PC-3 (cell line): ENCODE measurements around the gene VPS52. TPM values are rescaled to one million over a fixed set of nuclear protein-coding genes. Genes with fewer than 3 reads are reported as not detected.

ENCODE experiments used
- ATAC-seq: fragments of 200-7000 bp; cut with Tn5 transposase; 2 replicates; pipeline ENCODE4 v1.9.1; 2020; ENCODE audit warnings: mild to moderate bottlenecking, moderate library complexity
- BruUV-seq: library from RNA; stranded (reverse); fragments of 400-500 nt; replicated peaks from 2 replicates; lab custom pipeline; 2021; lab: Mats Ljungman, UMichigan
- CTCF ChIA-PET: fragments of 300-600 bp; sonication (Branson Sonifier 250); formaldehyde crosslinking; loops from one replicate; lab custom pipeline; 2022; ENCODE audit warnings: antibody characterized with exemption; lab: Charles Lee
- POLR2A ChIA-PET: fragments of 300-600 bp; sonication (Branson Sonifier 250); formaldehyde crosslinking; loops from one replicate; lab custom pipeline; 2022; ENCODE audit warnings: antibody characterized with exemption; ENCODE audit not compliant: unreplicated experiment; lab: Charles Lee
- DNase-seq: peaks from one replicate; pipeline ENCODE4 v3.0.0-alpha.2; 2015
- H2AFZ ChIP-seq: fragments of 300-600 bp; sonication (generic); 2 replicates; pipeline ENCODE4 v1.6.0; 2016; ENCODE audit warnings: antibody characterized with exemption, low read length
- H3F3A ChIP-seq: fragments of 300-600 bp; sonication (generic); one replicate; pipeline ENCODE4 v1.6.0; 2017; ENCODE audit warnings: antibody characterized with exemption, low read length, control low read depth, mild to moderate bottlenecking; ENCODE audit not compliant: unreplicated experiment
- H3K27ac ChIP-seq: fragments of 300-600 bp; sonication (generic); 2 replicates; pipeline ENCODE4 v1.5.1; 2016; ENCODE audit warnings: mild to moderate bottlenecking, low read length
- H3K27me3 ChIP-seq: fragments of 300-600 bp; sonication (generic); 2 replicates; pipeline ENCODE4 v1.6.1; 2016; ENCODE audit warnings: low read length, mixed read lengths
- H3K36me3 ChIP-seq: fragments of 300-600 bp; sonication (generic); 2 replicates; pipeline ENCODE4 v1.6.1; 2016; ENCODE audit warnings: low read depth, mixed run types, low read length, mixed read lengths
- H3K4me1 ChIP-seq: fragments of 300-600 bp; sonication (generic); 2 replicates; pipeline ENCODE4 v1.5.1; 2016; ENCODE audit warnings: low read length; ENCODE audit not compliant: insufficient read depth
- H3K4me2 ChIP-seq: fragments of 300-600 bp; sonication (generic); 2 replicates; pipeline ENCODE4 v1.6.0; 2016; ENCODE audit warnings: low read length
- H3K4me3 ChIP-seq: fragments of 300-600 bp; sonication (generic); 2 replicates; pipeline ENCODE4 v1.5.1; 2016; ENCODE audit warnings: mild to moderate bottlenecking, low read length, mixed read lengths
- H3K79me2 ChIP-seq: fragments of 300-600 bp; sonication (generic); 2 replicates; pipeline ENCODE4 v1.6.1; 2017; ENCODE audit warnings: low read length, mixed read lengths
- H3K9ac ChIP-seq: fragments of 300-600 bp; sonication (generic); 2 replicates; pipeline ENCODE4 v1.6.0; 2016; ENCODE audit warnings: mild to moderate bottlenecking, low read length
- H3K9me2 ChIP-seq: fragments of 300-600 bp; sonication (generic); replicated peaks from 2 replicates; pipeline ENCODE4 v1.6.1; 2016; ENCODE audit warnings: mixed run types, low read length, mixed read lengths
- H3K9me3 ChIP-seq: fragments of 300-600 bp; sonication (generic); 2 replicates; pipeline ENCODE4 v1.6.1; 2016; ENCODE audit warnings: low read length, mixed read lengths
- H4K20me1 ChIP-seq: fragments of 300-600 bp; sonication (generic); 2 replicates; pipeline ENCODE4 v1.6.1; 2016; ENCODE audit warnings: low read length, mixed read lengths
- EZH2 ChIP-seq: fragments of 300-600 bp; sonication (generic); IDR thresholded peaks from one replicate; pipeline ENCODE4 v1.6.1; 2017; ENCODE audit warnings: antibody characterized with exemption, mild to moderate bottlenecking, low read length; ENCODE audit not compliant: unreplicated experiment
- EZH2phosphoT487 ChIP-seq: fragments of 300-600 bp; sonication (generic); IDR thresholded peaks from 2 replicates; pipeline ENCODE4 v1.6.1; 2018; ENCODE audit warnings: mild to moderate bottlenecking, antibody characterized with exemption, low read length, borderline replicate concordance
- intact Hi-C: fragments of 100-400 bp; cut with micrococcal nuclease; formaldehyde crosslinking; loops from 2 replicates; pipeline ENCODE4 v1.9.0; 2023
- total RNA-seq: library from RNA; depleted of rRNA; stranded (reverse); fragments of >200 nt; gene quantifications from 2 replicates; pipeline ENCODE4 v1.2.3, GENCODE V29; 2014
- TF ChIP-seq, protein P1 (sequence below): fragments of 300-600 bp; sonication (generic); conservative IDR thresholded peaks from 2 replicates; pipeline ENCODE4 v1.5.1; 2017; ENCODE audit warnings: antibody characterized with exemption, low read depth, mild to moderate bottlenecking, low read length

VPS52 gene
- total RNA-seq, 1 experiment from 2014 or later, result 33.7 TPM

DNA sequence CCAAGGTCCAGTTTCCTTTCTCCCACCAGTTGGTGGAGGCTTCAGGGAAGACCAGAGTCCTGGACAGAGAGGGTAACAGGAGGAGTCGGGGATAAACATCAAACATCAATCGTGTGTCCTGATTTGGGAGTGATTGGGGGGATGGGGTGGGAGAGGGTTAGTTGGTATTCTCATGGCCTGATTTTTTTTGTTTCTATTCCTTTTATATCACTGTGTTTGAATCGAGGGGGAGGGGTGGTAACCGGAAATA lies 67.6 kb downstream of the VPS52 start:
- no peak overlapping the region for H3K9ac ChIP-seq
- peaks cover 52% of the 10 kb centered on the region for H3K4me1 ChIP-seq
- peaks cover 21% of the 10 kb centered on the region for H3K36me3 ChIP-seq
- ChIA-PET CTCF (no interaction called here), POLR2A (no interaction called here)
- no peak overlapping the region for H3K27ac ChIP-seq
- BruUV-seq, result no TSS peak
- peak overlapping the region; percentile 17; the same call in 1 of the 2 replicates for H3K4me2 ChIP-seq
- H3K9me3 ChIP-seq, result no peaks in the 10 kb centered on the region
- intact Hi-C loops, result loop anchor here (10.0 kb wide), 2 partner anchors 71 to 211 kb away; partner anchors contain the start of genes B3GALT4, CUTA, PHF1 and RPS18
- no peaks in the 10 kb centered on the region for H3K27me3 ChIP-seq
- ATAC-seq (no peak), DNase-seq (no peak)
- H3F3A ChIP-seq, result no peaks in the 10 kb centered on the region
- H3K4me3 ChIP-seq, result no peak overlapping the region
- peaks cover 53% of the 10 kb centered on the region for H3K79me2 ChIP-seq
- H3K9me2 ChIP-seq, result no peaks in the 10 kb centered on the region
- no peaks in the 10 kb centered on the region for H4K20me1 ChIP-seq
- no peak overlapping the region for H2AFZ ChIP-seq
- TF ChIP-seq EZH2phosphoT487 (no peak), EZH2 (no peak)
- TF ChIP-seq, protein P1, sequence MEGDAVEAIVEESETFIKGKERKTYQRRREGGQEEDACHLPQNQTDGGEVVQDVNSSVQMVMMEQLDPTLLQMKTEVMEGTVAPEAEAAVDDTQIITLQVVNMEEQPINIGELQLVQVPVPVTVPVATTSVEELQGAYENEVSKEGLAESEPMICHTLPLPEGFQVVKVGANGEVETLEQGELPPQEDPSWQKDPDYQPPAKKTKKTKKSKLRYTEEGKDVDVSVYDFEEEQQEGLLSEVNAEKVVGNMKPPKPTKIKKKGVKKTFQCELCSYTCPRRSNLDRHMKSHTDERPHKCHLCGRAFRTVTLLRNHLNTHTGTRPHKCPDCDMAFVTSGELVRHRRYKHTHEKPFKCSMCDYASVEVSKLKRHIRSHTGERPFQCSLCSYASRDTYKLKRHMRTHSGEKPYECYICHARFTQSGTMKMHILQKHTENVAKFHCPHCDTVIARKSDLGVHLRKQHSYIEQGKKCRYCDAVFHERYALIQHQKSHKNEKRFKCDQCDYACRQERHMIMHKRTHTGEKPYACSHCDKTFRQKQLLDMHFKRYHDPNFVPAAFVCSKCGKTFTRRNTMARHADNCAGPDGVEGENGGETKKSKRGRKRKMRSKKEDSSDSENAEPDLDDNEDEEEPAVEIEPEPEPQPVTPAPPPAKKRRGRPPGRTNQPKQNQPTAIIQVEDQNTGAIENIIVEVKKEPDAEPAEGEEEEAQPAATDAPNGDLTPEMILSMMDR, result no peak

DNA sequence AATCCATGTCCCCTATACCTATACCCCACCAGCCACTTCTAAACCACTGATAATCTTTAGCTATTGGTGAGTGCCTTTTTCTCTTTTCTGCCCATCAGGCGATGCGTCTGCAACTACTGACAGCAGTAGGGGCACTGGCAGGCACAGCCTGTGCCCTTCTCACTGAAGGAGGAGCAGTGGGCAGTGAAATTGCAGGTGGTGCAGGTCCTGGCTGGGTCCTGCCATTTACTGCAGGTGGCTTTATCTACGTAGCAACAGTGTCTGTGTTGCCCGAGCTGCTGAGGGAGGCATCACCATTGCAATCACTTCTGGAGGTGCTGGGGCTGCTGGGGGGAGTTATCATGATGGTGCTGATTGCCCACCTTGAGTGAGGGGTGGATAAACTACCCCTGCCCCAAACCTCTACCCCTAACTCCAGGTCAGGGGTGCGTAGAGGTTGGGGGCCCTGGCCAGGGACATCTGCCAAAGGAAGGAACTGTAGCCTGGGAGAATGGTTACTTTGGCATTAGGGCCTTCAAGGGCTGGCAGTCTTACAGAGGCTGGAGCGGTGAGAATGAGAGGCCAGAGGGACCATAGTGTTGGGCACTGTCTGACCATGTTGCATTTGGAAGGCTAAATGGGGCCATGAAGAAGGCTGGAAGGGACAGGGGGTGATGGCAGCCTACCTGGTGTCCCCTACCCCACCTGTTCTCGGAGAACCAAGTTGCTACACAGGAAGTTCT lies 68.1 kb downstream of the VPS52 start:
- peaks cover 21% of the 10 kb centered on the region for H3K36me3 ChIP-seq
- no TSS peak for BruUV-seq
- peaks cover 52% of the 10 kb centered on the region for H3K79me2 ChIP-seq
- POLR2A ChIA-PET, result interaction anchor here (0.5 kb wide), 1 partner anchor 246 kb away, joined by 3 read pairs; no protein-coding TSS in a partner anchor
- H3K4me2 ChIP-seq, result peak overlapping the region; percentile 99; the same call in 1 of the 2 replicates
- no peak for ATAC-seq
- no peaks in the 10 kb centered on the region for H3F3A ChIP-seq
- TF ChIP-seq, protein P1, result no peak
- TF ChIP-seq EZH2, result no peak
- no peak for TF ChIP-seq EZH2phosphoT487
- no peaks in the 10 kb centered on the region for H3K9me2 ChIP-seq
- no peaks in the 10 kb centered on the region for H3K9me3 ChIP-seq
- no peaks in the 10 kb centered on the region for H4K20me1 ChIP-seq
- H3K4me1 ChIP-seq, result peaks cover 48% of the 10 kb centered on the region
- H3K27me3 ChIP-seq, result no peaks in the 10 kb centered on the region
- H3K27ac ChIP-seq, result no peak overlapping the region
- H3K9ac ChIP-seq, result no peak overlapping the region
- intact Hi-C loops, result loop anchor here (10.0 kb wide), 2 partner anchors 71 to 211 kb away; partner anchors contain the start of genes B3GALT4, CUTA, PHF1 and RPS18
- DNase-seq, result no peak
- no peak overlapping the region for H3K4me3 ChIP-seq
- CTCF ChIA-PET, result no interaction called here
- H2AFZ ChIP-seq, result no peak overlapping the region

DNA sequence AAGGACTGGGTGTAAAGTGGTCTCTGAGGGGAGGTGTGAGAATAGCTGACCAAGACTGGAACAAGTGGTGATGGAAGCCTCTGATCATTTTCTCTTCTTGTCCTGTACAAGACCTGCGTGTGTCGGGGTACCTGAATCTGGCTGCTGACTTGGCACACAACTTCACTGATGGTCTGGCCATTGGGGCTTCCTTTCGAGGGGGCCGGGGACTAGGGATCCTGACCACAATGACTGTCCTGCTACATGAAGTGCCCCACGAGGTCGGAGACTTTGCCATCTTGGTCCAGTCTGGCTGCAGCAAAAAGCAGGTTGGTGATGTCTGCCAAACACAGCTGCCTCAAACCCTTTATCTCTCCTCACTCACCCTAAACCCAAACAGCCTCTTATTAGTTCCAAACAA lies 68.9 kb downstream of the VPS52 start:
- TF ChIP-seq, protein P1, result no peak
- no peak for TF ChIP-seq EZH2
- TF ChIP-seq EZH2phosphoT487, result no peak
- Histone ChIP-seq H3K4me2 (peak overlapping the region; percentile 99), H3K9me3 (no peaks in the 10 kb centered on the region)

More for the DNA sequence above, 68.9 kb downstream of the VPS52 start:
- ChIA-PET CTCF (no interaction called here), POLR2A (no interaction called here)
- BruUV-seq, result no TSS peak
- DNase-seq (no peak), ATAC-seq (no peak)
- Histone ChIP-seq H3K4me1 (peaks cover 53% of the 10 kb centered on the region), H3F3A (no peaks in the 10 kb centered on the region), H3K36me3 (peaks cover 21% of the 10 kb centered on the region), H2AFZ (no peak overlapping the region), H3K27ac (no peak overlapping the region), H3K9me2 (no peaks in the 10 kb centered on the region), H3K4me3 (peak overlapping the region; percentile 97), H3K9ac (no peak overlapping the region), H3K79me2 (peaks cover 58% of the 10 kb centered on the region), H3K27me3 (no peaks in the 10 kb centered on the region), H4K20me1 (peaks cover 5% of the 10 kb centered on the region; the same call in 1 of the 2 replicates)
- intact Hi-C loops, result loop anchor here (10.0 kb wide), 2 partner anchors 72 to 212 kb away; partner anchors contain the start of genes B3GALT4, CUTA, PHF1 and RPS18
